ENCODE results near the gene KLHL21.

- TF ChIP-seq CTCF (IDR thresholded peaks at IDR 0.05; ENCODE audit: insufficient read depth, low read length, poor library complexity, severe bottlenecking): no peak
- no peak for TF ChIP-seq EZH2phosphoT487 (conservative IDR thresholded peaks at IDR 0.05; ENCODE audit: low read length)
Observed at GRCh38 chr1:6545276-6546112, 57.2 kb downstream of the KLHL21 start.
